HEK293 (cell line): Measurements from ENCODE around the gene DYRK2.
A peak's percentile ranks its signal among the peaks of the same experiment; 100 is the strongest.

ENCODE experiments used
- CTCF ChIA-PET: fragments of 350-600 bp; formaldehyde crosslinking; extraction: SDS; loops from one replicate; lab custom pipeline; 2021; ENCODE audit warnings: antibody characterized with exemption; lab: Yijun Ruan, JAX
- POLR2A ChIA-PET: fragments of 300-600 bp; formaldehyde crosslinking; extraction: SDS; loops from one replicate; lab custom pipeline; 2020; ENCODE audit warnings: antibody characterized with exemption, inconsistent platforms; lab: Yijun Ruan, JAX
- H3K27ac ChIP-seq: fragments of 200-500 bp; sonication (Bioruptor generic); 2 replicates; pipeline ENCODE4 v1.5.1; 2014; ENCODE audit warnings: low read depth, low read length, control low read depth, inconsistent platforms; ENCODE audit errors: extremely low read depth
- H3K36me3 ChIP-seq, 2 experiments: fragments of 200-500 bp in 1 of 2; sonication (Bioruptor generic) in 1 of 2; 1 replicate in 1 of 2; 2 replicates in 1 of 2; pipeline ENCODE4 v1.5.1; 2014 to 2017; ENCODE audit warnings: inconsistent platforms in 2 of 2, low read length in 2 of 2; ENCODE audit not compliant: control insufficient read depth in 2 of 2, insufficient read depth in 1 of 2
- H3K4me1 ChIP-seq: fragments of 200-500 bp; sonication (Bioruptor generic); 2 replicates; pipeline ENCODE4 v1.5.1; 2014; ENCODE audit warnings: mild to moderate bottlenecking, low read length, inconsistent platforms; ENCODE audit not compliant: control insufficient read depth, insufficient read depth
- H3K4me3 ChIP-seq: 2 replicates; pipeline ENCODE4 v1.5.1; 2011; ENCODE audit warnings: low read depth, mild to moderate bottlenecking, control low read depth, low read length, moderate library complexity
- H3K9me3 ChIP-seq: fragments of 200-500 bp; sonication (Bioruptor generic); 2 replicates; pipeline ENCODE4 v1.5.1; 2014; ENCODE audit warnings: low read depth, low read length, inconsistent platforms; ENCODE audit not compliant: control insufficient read depth, insufficient read depth
- BCL11A ChIP-seq: fragments of 450-650 bp; formaldehyde crosslinking; IDR thresholded peaks from 2 replicates; pipeline ENCODE4 v1.5.1; 2016; ENCODE audit warnings: low read depth, missing biosample characterization, missing genetic modification characterization
- GFI1B ChIP-seq: fragments of 450-650 bp; formaldehyde crosslinking; IDR thresholded peaks from 2 replicates; pipeline ENCODE4 v1.5.1; 2016; ENCODE audit warnings: missing biosample characterization, missing genetic modification characterization
- GLI4 ChIP-seq: fragments of 450-650 bp; formaldehyde crosslinking; IDR thresholded peaks from 2 replicates; pipeline ENCODE4 v1.5.1; 2016; ENCODE audit warnings: missing biosample characterization, missing genetic modification characterization
- GLIS1 ChIP-seq: fragments of 450-650 bp; formaldehyde crosslinking; IDR thresholded peaks from 2 replicates; pipeline ENCODE4 v1.5.1; 2016; ENCODE audit warnings: missing biosample characterization, missing genetic modification characterization
- KLF16 ChIP-seq: fragments of 450-650 bp; formaldehyde crosslinking; IDR thresholded peaks from 2 replicates; pipeline ENCODE4 v1.5.1; 2017; ENCODE audit warnings: missing biosample characterization, missing genetic modification characterization
- RBAK ChIP-seq: fragments of 450-650 bp; formaldehyde crosslinking; IDR thresholded peaks from 2 replicates; pipeline ENCODE4 v1.5.1; 2016; ENCODE audit warnings: missing biosample characterization, missing genetic modification characterization
- YY1 ChIP-seq: fragments of 450-650 bp; formaldehyde crosslinking; IDR thresholded peaks from 2 replicates; pipeline ENCODE4 v1.5.1; 2018; ENCODE audit warnings: missing biosample characterization, missing genetic modification characterization
- ZEB2 ChIP-seq: fragments of 450-650 bp; formaldehyde crosslinking; IDR thresholded peaks from 2 replicates; pipeline ENCODE4 v1.5.1; 2016; ENCODE audit warnings: missing biosample characterization, missing genetic modification characterization
- ZIC2 ChIP-seq: fragments of 450-650 bp; formaldehyde crosslinking; IDR thresholded peaks from 2 replicates; pipeline ENCODE4 v1.5.1; 2016; ENCODE audit warnings: missing biosample characterization, missing genetic modification characterization
- ZNF114 ChIP-seq: fragments of 450-650 bp; formaldehyde crosslinking; IDR thresholded peaks from 2 replicates; pipeline ENCODE4 v1.5.0; 2017; ENCODE audit warnings: missing biosample characterization, missing genetic modification characterization
- ZNF138 ChIP-seq: fragments of 450-650 bp; formaldehyde crosslinking; IDR thresholded peaks from 2 replicates; pipeline ENCODE4 v1.5.1; 2016; ENCODE audit warnings: missing biosample characterization, missing genetic modification characterization, borderline replicate concordance
- ZNF174 ChIP-seq: fragments of 450-650 bp; formaldehyde crosslinking; IDR thresholded peaks from 2 replicates; pipeline ENCODE4 v1.5.0; 2017; ENCODE audit warnings: missing biosample characterization, mild to moderate bottlenecking, missing genetic modification characterization
- ZNF324 ChIP-seq: fragments of 450-650 bp; formaldehyde crosslinking; IDR thresholded peaks from 2 replicates; pipeline ENCODE4 v1.5.1; 2016; ENCODE audit warnings: missing biosample characterization, missing genetic modification characterization
- ZNF350 ChIP-seq: fragments of 450-650 bp; formaldehyde crosslinking; IDR thresholded peaks from 2 replicates; pipeline ENCODE4 v1.5.0; 2017; ENCODE audit warnings: missing biosample characterization, mild to moderate bottlenecking, missing genetic modification characterization
- ZNF404 ChIP-seq: fragments of 450-650 bp; formaldehyde crosslinking; IDR thresholded peaks from 2 replicates; pipeline ENCODE4 v1.5.1; 2017; ENCODE audit warnings: missing biosample characterization, missing genetic modification characterization
- ZNF426 ChIP-seq: fragments of 450-650 bp; formaldehyde crosslinking; IDR thresholded peaks from 2 replicates; pipeline ENCODE4 v1.5.1; 2017; ENCODE audit warnings: missing biosample characterization, missing genetic modification characterization, mild to moderate bottlenecking, inconsistent platforms, moderate library complexity
- ZNF555 ChIP-seq: fragments of 450-650 bp; formaldehyde crosslinking; conservative IDR thresholded peaks from 2 replicates; pipeline ENCODE4 v1.5.1; 2017; ENCODE audit warnings: missing biosample characterization, mild to moderate bottlenecking, missing genetic modification characterization, inconsistent platforms
- ZNF585B ChIP-seq: fragments of 450-650 bp; formaldehyde crosslinking; IDR thresholded peaks from 2 replicates; pipeline ENCODE4 v1.5.1; 2016; ENCODE audit warnings: missing biosample characterization, missing genetic modification characterization
- TF ChIP-seq, protein P1 (sequence below): fragments of 450-650 bp; formaldehyde crosslinking; optimal IDR thresholded peaks from 2 replicates; pipeline ENCODE3; 2016; ENCODE audit warnings: missing biosample characterization, mild to moderate bottlenecking, missing genetic modification characterization
- TF ChIP-seq, protein P2 (sequence below): fragments of 450-650 bp; formaldehyde crosslinking; IDR thresholded peaks from 2 replicates; pipeline ENCODE4 v1.5.1; 2016; ENCODE audit warnings: missing biosample characterization, missing genetic modification characterization
- TF ChIP-seq, protein P3 (sequence below): fragments of 450-650 bp; formaldehyde crosslinking; IDR thresholded peaks from 2 replicates; pipeline ENCODE4 v1.5.1; 2016; ENCODE audit warnings: missing biosample characterization, missing genetic modification characterization, low read depth
- TF ChIP-seq, protein P4 (sequence below): fragments of 450-650 bp; formaldehyde crosslinking; IDR thresholded peaks from 2 replicates; pipeline ENCODE4 v1.5.1; 2017; ENCODE audit warnings: missing biosample characterization, mild to moderate bottlenecking, missing genetic modification characterization, moderate library complexity
- TF ChIP-seq, protein P5 (sequence below): fragments of 450-650 bp; formaldehyde crosslinking; IDR thresholded peaks from 2 replicates; pipeline ENCODE4 v1.5.1; 2017; ENCODE audit warnings: missing biosample characterization, missing genetic modification characterization
- TF ChIP-seq, protein P6 (sequence below): fragments of 450-650 bp; formaldehyde crosslinking; IDR thresholded peaks from 2 replicates; pipeline ENCODE4 v1.5.1; 2016; ENCODE audit warnings: missing biosample characterization, missing genetic modification characterization

The DYRK2 gene

DNA sequence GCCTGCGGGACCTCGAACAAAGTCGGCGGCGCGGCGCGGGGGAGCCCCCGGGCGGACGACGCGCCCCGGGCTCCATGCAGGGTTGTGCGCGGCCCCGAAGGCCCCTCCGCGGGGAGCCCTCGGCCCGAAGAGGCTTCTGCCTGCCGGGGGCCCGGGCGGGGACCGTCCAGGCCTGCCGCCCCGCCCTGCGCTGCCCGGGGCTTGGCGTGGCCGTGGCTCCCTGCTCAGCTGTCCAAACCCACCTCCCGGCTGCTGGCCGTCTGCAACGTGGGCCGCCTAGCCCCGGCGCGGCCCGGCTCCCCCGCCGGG lies 670 bp downstream of the DYRK2 start:
- CTCF ChIA-PET: interaction anchor here (0.6 to 2.4 kb wide), 2 partner anchors 79 to 294 kb away, joined by 3 to 10 read pairs; no protein-coding TSS in a partner anchor
- Histone ChIP-seq H3K9me3 (no peaks in the 10 kb centered on the region), H3K27ac (peak overlapping the region; percentile 96), H3K36me3 (peaks cover 0 to 23% of the 10 kb centered on the region in 2 experiments; a peak in 2 of 3 replicates), H3K4me3 (peak overlapping the region; percentile 96), H3K4me1 (0 out of 2 replicates have a peak, but pooled peaks cover 3% of the 10 kb centered on the region)
- no peak for TF ChIP-seq ZNF114
- TF ChIP-seq, protein P1, sequence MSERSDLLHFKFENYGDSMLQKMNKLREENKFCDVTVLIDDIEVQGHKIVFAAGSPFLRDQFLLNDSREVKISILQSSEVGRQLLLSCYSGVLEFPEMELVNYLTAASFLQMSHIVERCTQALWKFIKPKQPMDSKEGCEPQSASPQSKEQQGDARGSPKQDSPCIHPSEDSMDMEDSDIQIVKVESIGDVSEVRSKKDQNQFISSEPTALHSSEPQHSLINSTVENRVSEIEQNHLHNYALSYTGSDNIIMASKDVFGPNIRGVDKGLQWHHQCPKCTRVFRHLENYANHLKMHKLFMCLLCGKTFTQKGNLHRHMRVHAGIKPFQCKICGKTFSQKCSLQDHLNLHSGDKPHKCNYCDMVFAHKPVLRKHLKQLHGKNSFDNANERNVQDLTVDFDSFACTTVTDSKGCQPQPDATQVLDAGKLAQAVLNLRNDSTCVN (tag by site-specific recombination): peak; percentile 22
- POLR2A ChIA-PET: no interaction called here

DNA sequence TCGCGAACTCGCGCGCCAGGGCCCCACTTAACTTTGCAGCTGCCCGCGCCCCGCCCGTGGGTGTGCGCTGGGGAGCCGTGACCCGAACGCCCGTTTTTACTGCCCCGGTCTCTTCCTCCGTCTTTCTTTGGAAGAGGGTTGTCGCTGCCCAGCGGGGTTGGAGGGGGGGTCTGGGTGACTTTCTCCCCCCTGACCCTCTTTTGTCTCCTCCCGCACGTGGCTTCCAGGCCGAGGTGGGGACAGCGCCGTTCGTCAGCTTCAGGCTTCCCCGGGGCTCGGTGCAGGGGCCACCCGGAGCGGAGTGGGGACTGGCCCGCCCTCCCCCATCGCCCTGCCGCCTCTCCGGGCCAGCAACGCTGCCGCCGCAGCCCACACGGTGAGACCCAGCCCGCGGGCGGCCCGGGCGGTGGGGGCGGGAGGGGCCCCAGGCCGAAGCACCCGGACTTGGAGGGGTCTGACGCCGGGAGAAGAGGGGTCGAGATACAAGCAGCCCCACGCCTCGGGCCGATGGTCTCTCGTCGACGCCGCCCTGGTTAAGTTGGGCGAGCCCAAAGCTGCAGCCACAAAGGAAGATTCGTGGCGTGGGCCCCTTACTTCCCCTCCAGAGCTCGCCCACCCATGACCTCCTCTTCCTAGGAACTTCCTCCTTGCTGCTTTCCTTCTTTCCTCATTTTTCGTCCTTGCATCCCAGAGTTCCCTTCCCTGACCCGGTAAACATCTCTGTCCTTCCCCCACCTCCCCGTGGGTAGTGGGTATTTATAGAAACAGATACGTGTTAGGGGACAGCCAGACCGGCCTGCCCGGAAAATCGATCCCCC lies 1.2 kb downstream of the DYRK2 start:
- Histone ChIP-seq H3K4me1 (0 out of 2 replicates have a peak, but pooled peaks cover 3% of the 10 kb centered on the region), H3K36me3 (peaks cover 0 to 28% of the 10 kb centered on the region in 2 experiments; a peak in 2 of 3 replicates), H3K27ac (peak overlapping the region; percentile 96), H3K4me3 (peak overlapping the region; percentile 96), H3K9me3 (no peaks in the 10 kb centered on the region)
- CTCF ChIA-PET: interaction anchor here (0.6 kb wide), 1 partner anchor 80 kb away, joined by 3 read pairs; no protein-coding TSS in a partner anchor
- POLR2A ChIA-PET: interaction anchor here (1.2 kb wide), 1 partner anchor 380 kb away, joined by 3 read pairs; no protein-coding TSS in a partner anchor
- TF ChIP-seq YY1 (tag by site-specific recombination) (no peak), GLI4 (tag by site-specific recombination) (no peak), ZNF174 (tag by site-specific recombination) (no peak), KLF16 (tag by site-specific recombination) (no peak), GFI1B (tag by site-specific recombination) (no peak), BCL11A (0 out of 2 replicates have a peak, but pooled peaks have one; percentile 24), ZNF426 (no peak), ZNF555 (tag by site-specific recombination) (no peak), GLIS1 (peak; percentile 86), ZNF324 (tag by site-specific recombination) (no peak), ZEB2 (0 out of 2 replicates have a peak, but pooled peaks have one; percentile 11), RBAK (no peak), ZNF350 (tag by site-specific recombination) (no peak), ZNF585B (tag by site-specific recombination) (no peak), ZNF404 (tag by site-specific recombination) (no peak), ZNF138 (tag by site-specific recombination) (no peak), ZIC2 (tag by site-specific recombination) (peak; percentile 33)
- TF ChIP-seq, protein P2, sequence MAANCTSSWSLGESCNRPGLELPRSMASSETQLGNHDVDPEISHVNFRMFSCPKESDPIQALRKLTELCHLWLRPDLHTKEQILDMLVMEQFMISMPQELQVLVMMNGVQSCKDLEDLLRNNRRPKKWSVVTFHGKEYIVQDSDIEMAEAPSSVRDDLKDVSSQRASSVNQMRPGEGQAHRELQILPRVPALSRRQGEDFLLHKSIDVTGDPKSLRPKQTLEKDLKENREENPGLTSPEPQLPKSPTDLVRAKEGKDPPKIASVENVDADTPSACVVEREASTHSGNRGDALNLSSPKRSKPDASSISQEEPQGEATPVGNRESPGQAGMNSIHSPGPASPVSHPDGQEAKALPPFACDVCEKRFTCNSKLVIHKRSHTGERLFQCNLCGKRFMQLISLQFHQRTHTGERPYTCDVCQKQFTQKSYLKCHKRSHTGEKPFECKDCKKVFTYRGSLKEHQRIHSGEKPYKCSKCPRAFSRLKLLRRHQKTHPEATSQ (tag by site-specific recombination): no peak
- TF ChIP-seq, protein P3, sequence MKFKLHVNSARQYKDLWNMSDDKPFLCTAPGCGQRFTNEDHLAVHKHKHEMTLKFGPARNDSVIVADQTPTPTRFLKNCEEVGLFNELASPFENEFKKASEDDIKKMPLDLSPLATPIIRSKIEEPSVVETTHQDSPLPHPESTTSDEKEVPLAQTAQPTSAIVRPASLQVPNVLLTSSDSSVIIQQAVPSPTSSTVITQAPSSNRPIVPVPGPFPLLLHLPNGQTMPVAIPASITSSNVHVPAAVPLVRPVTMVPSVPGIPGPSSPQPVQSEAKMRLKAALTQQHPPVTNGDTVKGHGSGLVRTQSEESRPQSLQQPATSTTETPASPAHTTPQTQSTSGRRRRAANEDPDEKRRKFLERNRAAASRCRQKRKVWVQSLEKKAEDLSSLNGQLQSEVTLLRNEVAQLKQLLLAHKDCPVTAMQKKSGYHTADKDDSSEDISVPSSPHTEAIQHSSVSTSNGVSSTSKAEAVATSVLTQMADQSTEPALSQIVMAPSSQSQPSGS: no peak
- TF ChIP-seq, protein P4, sequence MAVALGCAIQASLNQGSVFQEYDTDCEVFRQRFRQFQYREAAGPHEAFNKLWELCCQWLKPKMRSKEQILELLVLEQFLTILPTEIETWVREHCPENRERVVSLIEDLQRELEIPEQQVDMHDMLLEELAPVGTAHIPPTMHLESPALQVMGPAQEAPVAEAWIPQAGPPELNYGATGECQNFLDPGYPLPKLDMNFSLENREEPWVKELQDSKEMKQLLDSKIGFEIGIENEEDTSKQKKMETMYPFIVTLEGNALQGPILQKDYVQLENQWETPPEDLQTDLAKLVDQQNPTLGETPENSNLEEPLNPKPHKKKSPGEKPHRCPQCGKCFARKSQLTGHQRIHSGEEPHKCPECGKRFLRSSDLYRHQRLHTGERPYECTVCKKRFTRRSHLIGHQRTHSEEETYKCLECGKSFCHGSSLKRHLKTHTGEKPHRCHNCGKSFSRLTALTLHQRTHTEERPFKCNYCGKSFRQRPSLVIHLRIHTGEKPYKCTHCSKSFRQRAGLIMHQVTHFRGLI (tag by site-specific recombination): no peak
- TF ChIP-seq, protein P5, sequence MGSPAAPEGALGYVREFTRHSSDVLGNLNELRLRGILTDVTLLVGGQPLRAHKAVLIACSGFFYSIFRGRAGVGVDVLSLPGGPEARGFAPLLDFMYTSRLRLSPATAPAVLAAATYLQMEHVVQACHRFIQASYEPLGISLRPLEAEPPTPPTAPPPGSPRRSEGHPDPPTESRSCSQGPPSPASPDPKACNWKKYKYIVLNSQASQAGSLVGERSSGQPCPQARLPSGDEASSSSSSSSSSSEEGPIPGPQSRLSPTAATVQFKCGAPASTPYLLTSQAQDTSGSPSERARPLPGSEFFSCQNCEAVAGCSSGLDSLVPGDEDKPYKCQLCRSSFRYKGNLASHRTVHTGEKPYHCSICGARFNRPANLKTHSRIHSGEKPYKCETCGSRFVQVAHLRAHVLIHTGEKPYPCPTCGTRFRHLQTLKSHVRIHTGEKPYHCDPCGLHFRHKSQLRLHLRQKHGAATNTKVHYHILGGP (tag by site-specific recombination): no peak
- TF ChIP-seq, protein P1 (tag by site-specific recombination): peak; percentile 47
- TF ChIP-seq, protein P6, sequence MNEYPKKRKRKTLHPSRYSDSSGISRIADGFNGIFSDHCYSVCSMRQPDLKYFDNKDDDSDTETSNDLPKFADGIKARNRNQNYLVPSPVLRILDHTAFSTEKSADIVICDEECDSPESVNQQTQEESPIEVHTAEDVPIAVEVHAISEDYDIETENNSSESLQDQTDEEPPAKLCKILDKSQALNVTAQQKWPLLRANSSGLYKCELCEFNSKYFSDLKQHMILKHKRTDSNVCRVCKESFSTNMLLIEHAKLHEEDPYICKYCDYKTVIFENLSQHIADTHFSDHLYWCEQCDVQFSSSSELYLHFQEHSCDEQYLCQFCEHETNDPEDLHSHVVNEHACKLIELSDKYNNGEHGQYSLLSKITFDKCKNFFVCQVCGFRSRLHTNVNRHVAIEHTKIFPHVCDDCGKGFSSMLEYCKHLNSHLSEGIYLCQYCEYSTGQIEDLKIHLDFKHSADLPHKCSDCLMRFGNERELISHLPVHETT: no peak
